ENCODE data around the gene ZSCAN30. TPM values are rescaled to one million over a fixed set of nuclear protein-coding genes. Genes with fewer than 3 reads are reported as not detected.

ZSCAN30 gene
- total and polyA plus RNA-seq, 2 of the 13 experiments (the other 11 are each of a cell fraction or from before 2014, with no cell fraction given), result 7.4 to 7.7 TPM

DNA sequence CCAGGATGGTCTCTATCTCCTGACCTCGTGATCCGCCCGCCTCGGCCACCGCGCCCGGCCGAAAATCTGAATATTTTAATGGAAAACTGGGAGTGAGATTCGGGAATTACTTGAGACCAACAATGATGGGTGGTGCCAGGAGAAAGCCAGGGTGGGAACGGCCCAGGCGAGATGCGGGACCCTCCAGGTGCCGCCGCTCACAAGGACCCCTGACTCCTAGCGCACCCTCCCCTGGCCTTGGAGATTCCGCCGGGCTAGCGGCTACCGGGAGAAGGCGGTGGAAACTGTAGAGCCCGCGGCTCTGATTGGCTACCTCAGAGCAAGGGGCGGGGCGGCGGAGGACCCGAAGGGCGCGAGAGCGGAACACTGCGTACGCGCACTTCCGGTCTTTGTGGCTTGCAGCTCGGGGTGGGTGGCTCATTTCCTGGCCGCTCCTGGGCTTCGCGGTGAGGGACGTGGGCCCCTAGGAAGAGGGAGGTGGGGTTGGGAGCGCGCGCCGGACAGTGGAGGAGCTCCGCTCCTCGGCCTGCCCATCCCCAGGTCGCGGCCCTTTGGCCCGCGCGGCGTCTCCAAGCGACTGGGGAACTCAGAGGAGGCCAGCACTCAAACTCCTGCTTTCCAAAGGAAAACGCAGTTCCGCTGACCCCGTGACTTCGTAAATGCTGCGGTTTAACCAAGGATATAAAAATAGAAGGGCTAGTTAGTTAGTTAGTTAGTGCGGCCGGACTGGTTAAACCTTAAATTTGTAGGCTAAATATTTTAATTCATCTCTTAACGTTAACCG lies 49.2 kb downstream of the ZSCAN30 start, which contains the start of gene ZNF397 (continued):
- TF ChIP-seq, protein P1, sequence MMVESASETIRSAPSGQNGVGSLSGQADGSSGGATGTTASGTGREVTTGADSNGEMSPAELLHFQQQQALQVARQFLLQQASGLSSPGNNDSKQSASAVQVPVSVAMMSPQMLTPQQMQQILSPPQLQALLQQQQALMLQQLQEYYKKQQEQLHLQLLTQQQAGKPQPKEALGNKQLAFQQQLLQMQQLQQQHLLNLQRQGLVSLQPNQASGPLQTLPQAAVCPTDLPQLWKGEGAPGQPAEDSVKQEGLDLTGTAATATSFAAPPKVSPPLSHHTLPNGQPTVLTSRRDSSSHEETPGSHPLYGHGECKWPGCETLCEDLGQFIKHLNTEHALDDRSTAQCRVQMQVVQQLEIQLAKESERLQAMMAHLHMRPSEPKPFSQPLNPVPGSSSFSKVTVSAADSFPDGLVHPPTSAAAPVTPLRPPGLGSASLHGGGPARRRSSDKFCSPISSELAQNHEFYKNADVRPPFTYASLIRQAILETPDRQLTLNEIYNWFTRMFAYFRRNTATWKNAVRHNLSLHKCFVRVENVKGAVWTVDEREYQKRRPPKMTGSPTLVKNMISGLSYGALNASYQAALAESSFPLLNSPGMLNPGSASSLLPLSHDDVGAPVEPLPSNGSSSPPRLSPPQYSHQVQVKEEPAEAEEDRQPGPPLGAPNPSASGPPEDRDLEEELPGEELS (CRISPR knock-in tag; IDR thresholded peaks at IDR 0.05), result peak; percentile 59; the same call in 1 of the 2 replicates
- TF ChIP-seq, protein P2, sequence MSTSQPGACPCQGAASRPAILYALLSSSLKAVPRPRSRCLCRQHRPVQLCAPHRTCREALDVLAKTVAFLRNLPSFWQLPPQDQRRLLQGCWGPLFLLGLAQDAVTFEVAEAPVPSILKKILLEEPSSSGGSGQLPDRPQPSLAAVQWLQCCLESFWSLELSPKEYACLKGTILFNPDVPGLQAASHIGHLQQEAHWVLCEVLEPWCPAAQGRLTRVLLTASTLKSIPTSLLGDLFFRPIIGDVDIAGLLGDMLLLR (CRISPR knock-in tag; IDR thresholded peaks at IDR 0.05), result peak; percentile 64
- TF ChIP-seq ZNF441 (CRISPR knock-in tag; IDR thresholded peaks at IDR 0.05; ENCODE audit: borderline replicate concordance) (no peak), HNRNPL (IDR thresholded peaks at IDR 0.05; ENCODE audit: low read depth, low read length) (no peak), ZNF143 (CRISPR knock-in tag; IDR thresholded peaks at IDR 0.05) (peak; percentile 44; the same call in 1 of the 2 replicates), ATRX (CRISPR knock-in tag; IDR thresholded peaks at IDR 0.05; ENCODE audit: borderline replicate concordance) (no peak), ZNF24 (IDR thresholded peaks at IDR 0.05) (no peak), CHCHD3 (CRISPR knock-in tag; IDR thresholded peaks at IDR 0.05) (peak; percentile 23; the same call in 1 of the 2 replicates), PHB2 (IDR thresholded peaks at IDR 0.05; ENCODE audit: partially characterized antibody) (no peak), CBX2 (IDR thresholded peaks at IDR 0.05; ENCODE audit: low read depth, low read length) (no peak), CBX2 (CRISPR knock-in tag; IDR thresholded peaks at IDR 0.05; ENCODE audit: low read depth) (no peak), ATF1 (CRISPR knock-in tag; IDR thresholded peaks at IDR 0.05) (no peak; the same call in 1 of the 2 replicates), MZF1 (CRISPR knock-in tag; IDR thresholded peaks at IDR 0.05; ENCODE audit: borderline replicate concordance) (no peak), ZNF614 (CRISPR knock-in tag; IDR thresholded peaks at IDR 0.05; ENCODE audit: borderline replicate concordance) (peak; percentile 89; the same call in 1 of the 2 replicates), ZNF138 (CRISPR knock-in tag; IDR thresholded peaks at IDR 0.05; ENCODE audit: low read depth) (no peak), SP140L (CRISPR knock-in tag; IDR thresholded peaks at IDR 0.05; ENCODE audit: borderline replicate concordance) (no peak), ZNF709 (CRISPR knock-in tag; IDR thresholded peaks at IDR 0.05) (no peak)
- TF ChIP-seq, protein P3, sequence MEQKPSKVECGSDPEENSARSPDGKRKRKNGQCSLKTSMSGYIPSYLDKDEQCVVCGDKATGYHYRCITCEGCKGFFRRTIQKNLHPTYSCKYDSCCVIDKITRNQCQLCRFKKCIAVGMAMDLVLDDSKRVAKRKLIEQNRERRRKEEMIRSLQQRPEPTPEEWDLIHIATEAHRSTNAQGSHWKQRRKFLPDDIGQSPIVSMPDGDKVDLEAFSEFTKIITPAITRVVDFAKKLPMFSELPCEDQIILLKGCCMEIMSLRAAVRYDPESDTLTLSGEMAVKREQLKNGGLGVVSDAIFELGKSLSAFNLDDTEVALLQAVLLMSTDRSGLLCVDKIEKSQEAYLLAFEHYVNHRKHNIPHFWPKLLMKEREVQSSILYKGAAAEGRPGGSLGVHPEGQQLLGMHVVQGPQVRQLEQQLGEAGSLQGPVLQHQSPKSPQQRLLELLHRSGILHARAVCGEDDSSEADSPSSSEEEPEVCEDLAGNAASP (CRISPR knock-in tag; IDR thresholded peaks at IDR 0.05; ENCODE audit: borderline replicate concordance), result no peak
- TF ChIP-seq, protein P4, sequence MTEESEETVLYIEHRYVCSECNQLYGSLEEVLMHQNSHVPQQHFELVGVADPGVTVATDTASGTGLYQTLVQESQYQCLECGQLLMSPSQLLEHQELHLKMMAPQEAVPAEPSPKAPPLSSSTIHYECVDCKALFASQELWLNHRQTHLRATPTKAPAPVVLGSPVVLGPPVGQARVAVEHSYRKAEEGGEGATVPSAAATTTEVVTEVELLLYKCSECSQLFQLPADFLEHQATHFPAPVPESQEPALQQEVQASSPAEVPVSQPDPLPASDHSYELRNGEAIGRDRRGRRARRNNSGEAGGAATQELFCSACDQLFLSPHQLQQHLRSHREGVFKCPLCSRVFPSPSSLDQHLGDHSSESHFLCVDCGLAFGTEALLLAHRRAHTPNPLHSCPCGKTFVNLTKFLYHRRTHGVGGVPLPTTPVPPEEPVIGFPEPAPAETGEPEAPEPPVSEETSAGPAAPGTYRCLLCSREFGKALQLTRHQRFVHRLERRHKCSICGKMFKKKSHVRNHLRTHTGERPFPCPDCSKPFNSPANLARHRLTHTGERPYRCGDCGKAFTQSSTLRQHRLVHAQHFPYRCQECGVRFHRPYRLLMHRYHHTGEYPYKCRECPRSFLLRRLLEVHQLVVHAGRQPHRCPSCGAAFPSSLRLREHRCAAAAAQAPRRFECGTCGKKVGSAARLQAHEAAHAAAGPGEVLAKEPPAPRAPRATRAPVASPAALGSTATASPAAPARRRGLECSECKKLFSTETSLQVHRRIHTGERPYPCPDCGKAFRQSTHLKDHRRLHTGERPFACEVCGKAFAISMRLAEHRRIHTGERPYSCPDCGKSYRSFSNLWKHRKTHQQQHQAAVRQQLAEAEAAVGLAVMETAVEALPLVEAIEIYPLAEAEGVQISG (CRISPR knock-in tag; IDR thresholded peaks at IDR 0.05), result peak; percentile 93
- TF ChIP-seq, protein P5, sequence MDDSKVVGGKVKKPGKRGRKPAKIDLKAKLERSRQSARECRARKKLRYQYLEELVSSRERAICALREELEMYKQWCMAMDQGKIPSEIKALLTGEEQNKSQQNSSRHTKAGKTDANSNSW (CRISPR knock-in tag; IDR thresholded peaks at IDR 0.05; ENCODE audit: borderline replicate concordance), result no peak
- TF ChIP-seq, protein P6, sequence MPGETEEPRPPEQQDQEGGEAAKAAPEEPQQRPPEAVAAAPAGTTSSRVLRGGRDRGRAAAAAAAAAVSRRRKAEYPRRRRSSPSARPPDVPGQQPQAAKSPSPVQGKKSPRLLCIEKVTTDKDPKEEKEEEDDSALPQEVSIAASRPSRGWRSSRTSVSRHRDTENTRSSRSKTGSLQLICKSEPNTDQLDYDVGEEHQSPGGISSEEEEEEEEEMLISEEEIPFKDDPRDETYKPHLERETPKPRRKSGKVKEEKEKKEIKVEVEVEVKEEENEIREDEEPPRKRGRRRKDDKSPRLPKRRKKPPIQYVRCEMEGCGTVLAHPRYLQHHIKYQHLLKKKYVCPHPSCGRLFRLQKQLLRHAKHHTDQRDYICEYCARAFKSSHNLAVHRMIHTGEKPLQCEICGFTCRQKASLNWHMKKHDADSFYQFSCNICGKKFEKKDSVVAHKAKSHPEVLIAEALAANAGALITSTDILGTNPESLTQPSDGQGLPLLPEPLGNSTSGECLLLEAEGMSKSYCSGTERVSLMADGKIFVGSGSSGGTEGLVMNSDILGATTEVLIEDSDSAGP (CRISPR knock-in tag; IDR thresholded peaks at IDR 0.05; ENCODE audit: borderline replicate concordance), result peak; percentile 89; the same call in 1 of the 2 replicates

All from HepG2 (cell line).